BLaER1 (cell line): ENCODE data around the gene HNRNPU.
A peak's percentile ranks its signal among the peaks of the same experiment; 100 is the strongest.

Experiments
- H3K27ac ChIP-seq: shearing (Covaris generic); formaldehyde crosslinking; 2 replicates; pipeline ENCODE4 v1.8.1; 2022
- H3K27me3 ChIP-seq: shearing (Covaris generic); formaldehyde crosslinking; 2 replicates; pipeline ENCODE4 v1.8.1; 2022
- H3K36me3 ChIP-seq: shearing (Covaris generic); formaldehyde crosslinking; 2 replicates; pipeline ENCODE4 v1.8.1; 2022
- H3K4me1 ChIP-seq: shearing (Covaris generic); formaldehyde crosslinking; 2 replicates; pipeline ENCODE4 v1.8.1; 2022
- H3K4me2 ChIP-seq: shearing (Covaris generic); formaldehyde crosslinking; 2 replicates; pipeline ENCODE4 v1.8.1; 2022
- H3K4me3 ChIP-seq: shearing (Covaris generic); formaldehyde crosslinking; 2 replicates; pipeline ENCODE4 v1.8.1; 2022
- H3K9ac ChIP-seq: shearing (Covaris generic); formaldehyde crosslinking; 2 replicates; pipeline ENCODE4 v1.8.1; 2022
- H3K9me3 ChIP-seq: shearing (Covaris generic); formaldehyde crosslinking; 2 replicates; pipeline ENCODE4 v1.8.1; 2022
- H4K20me1 ChIP-seq: shearing (Covaris generic); formaldehyde crosslinking; 2 replicates; pipeline ENCODE4 v1.8.1; 2022
- Cebpa-rat ChIP-seq: shearing (Covaris generic); IDR thresholded peaks from 2 replicates; pipeline ENCODE4 v1.8.1; 2022

The HNRNPU gene

DNA sequence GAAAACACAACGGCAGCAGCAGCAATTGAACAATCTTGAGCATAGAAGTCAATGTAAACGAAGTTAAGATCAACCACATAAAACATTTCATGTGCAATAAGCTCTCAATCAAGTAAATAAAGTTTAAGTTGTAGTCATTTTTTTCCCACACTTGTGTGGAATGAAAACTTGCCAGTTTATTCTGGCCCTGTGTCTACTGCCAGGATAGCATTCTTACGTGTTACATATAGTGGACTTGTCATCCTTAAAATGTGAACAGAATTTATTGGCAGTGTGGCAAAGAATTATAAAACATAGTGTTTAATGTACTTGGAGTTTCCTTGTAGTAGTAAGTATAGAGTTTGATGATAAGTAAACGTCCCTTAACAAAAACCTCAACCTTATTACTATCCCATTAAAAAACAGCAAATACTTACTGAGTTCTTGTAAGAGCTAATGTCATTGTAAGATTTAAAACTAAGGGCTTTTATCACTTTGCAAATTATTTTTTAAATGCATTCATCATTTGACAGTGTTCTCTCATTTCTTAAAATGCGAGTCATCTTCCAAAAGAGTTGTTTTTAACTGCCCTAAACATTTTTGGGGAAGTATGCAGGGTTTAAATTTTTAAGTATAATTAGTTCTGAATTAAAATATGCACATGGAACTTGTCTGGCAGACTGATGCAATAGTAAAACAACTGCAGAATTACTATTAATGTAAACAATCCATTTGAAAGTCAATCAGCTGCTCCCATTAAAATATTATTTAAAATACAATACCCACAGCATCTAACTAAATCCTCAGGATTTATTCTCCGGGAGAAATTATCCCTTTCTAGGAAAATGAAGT lies 21.0 kb downstream of the HNRNPU start:
- Histone ChIP-seq H3K4me1 (peaks cover 79% of the 10 kb centered on the region), H3K9ac (no peak overlapping the region), H3K36me3 (peaks cover 100% of the 10 kb centered on the region)

DNA sequence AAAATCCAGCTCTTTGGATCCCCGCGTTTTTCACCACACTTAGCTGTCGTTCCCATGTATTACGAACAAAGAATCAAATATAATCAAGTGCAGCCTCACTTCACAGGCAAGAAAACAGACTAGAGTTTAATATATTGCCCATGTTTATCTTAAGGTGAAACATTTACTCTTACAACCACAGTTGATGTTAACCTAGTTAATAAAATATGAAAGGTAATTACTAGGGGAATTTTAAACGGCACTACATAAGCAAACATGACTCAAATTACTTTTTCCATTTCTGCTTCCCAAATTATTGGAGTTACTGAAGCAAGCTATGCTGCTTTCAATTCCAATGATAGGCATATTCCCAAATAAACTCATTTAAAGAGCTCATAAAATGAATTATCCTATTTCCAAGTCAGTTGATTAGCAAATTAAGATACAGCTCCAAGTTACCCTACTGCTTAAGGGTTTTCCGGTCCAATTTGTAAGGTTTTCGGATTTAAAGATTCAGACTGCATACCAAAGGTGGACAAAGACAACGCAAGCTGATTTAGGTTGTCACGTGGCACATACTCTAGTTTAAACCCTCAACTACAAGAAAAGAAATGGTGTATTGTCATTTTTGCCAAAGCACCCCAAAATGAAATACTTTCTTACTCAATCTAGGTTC lies 22.9 kb downstream of the HNRNPU start:
- no peak overlapping the region for H3K4me3 ChIP-seq
- peaks cover 94% of the 10 kb centered on the region for H3K4me1 ChIP-seq
- H3K9me3 ChIP-seq: no peaks in the 10 kb centered on the region
- TF ChIP-seq Cebpa-rat: no peak
- H3K9ac ChIP-seq: no peak overlapping the region
- peaks cover 90% of the 10 kb centered on the region for H4K20me1 ChIP-seq
- no peaks in the 10 kb centered on the region for H3K27me3 ChIP-seq
- no peak overlapping the region for H3K27ac ChIP-seq
- H3K4me2 ChIP-seq: no peak overlapping the region
- H3K36me3 ChIP-seq: peaks cover 80% of the 10 kb centered on the region

More for the DNA sequence above, 21.0 kb downstream of the HNRNPU start:
- Histone ChIP-seq H3K4me2 (peak overlapping the region; percentile 69; the same call in 1 of the 2 replicates), H3K27me3 (no peaks in the 10 kb centered on the region), H3K27ac (no peak overlapping the region; the same call in 1 of the 2 replicates), H4K20me1 (peaks cover 96% of the 10 kb centered on the region), H3K4me3 (no peak overlapping the region), H3K9me3 (no peaks in the 10 kb centered on the region)
- no peak for TF ChIP-seq Cebpa-rat

DNA sequence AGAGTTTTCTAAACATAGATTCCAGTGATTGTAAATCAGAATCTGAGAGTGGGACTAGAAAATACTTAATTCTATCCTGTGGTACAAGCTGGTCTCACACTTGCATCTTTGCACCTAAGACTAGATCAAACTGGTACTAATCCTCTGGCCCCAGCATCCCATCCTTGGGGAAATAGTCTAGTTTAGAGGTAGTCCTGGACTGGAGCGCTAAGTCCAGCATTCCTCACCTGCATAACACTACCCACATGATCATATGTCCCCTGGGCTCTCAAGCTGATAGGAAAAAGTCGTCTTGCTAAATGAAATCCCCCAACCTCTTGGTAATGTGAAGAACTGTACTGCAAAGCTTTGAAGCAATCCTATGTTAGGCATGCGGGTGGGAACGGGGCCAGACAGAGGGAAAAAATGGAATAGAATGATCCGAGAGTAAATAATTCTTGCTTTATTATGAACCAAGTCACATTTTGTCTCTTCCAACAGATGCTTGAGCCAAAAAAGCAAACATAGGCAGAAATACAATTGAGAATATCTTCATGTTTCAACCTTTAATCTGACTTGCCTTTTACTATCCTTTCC lies 24.0 kb downstream of the HNRNPU start:
- Histone ChIP-seq H3K9ac (no peak overlapping the region), H3K4me1 (peaks cover 85% of the 10 kb centered on the region), H3K27ac (no peak overlapping the region; the same call in 1 of the 2 replicates), H4K20me1 (peaks cover 79% of the 10 kb centered on the region), H3K4me3 (no peak overlapping the region), H3K4me2 (peak overlapping the region; percentile 85), H3K9me3 (no peaks in the 10 kb centered on the region), H3K27me3 (no peaks in the 10 kb centered on the region), H3K36me3 (peaks cover 69% of the 10 kb centered on the region)
- TF ChIP-seq Cebpa-rat: no peak

GRCh38 chr1:244839656-244840055 lies 24.7 kb downstream of the HNRNPU start:
- Histone ChIP-seq H3K9ac (no peak overlapping the region), H3K4me2 (peak overlapping the region; percentile 85; the same call in 1 of the 2 replicates), H3K9me3 (no peaks in the 10 kb centered on the region), H3K36me3 (peaks cover 63% of the 10 kb centered on the region), H3K27ac (no peak overlapping the region), H3K27me3 (no peaks in the 10 kb centered on the region), H3K4me1 (peaks cover 79% of the 10 kb centered on the region), H3K4me3 (no peak overlapping the region), H4K20me1 (peaks cover 72% of the 10 kb centered on the region)
- no peak for TF ChIP-seq Cebpa-rat

DNA sequence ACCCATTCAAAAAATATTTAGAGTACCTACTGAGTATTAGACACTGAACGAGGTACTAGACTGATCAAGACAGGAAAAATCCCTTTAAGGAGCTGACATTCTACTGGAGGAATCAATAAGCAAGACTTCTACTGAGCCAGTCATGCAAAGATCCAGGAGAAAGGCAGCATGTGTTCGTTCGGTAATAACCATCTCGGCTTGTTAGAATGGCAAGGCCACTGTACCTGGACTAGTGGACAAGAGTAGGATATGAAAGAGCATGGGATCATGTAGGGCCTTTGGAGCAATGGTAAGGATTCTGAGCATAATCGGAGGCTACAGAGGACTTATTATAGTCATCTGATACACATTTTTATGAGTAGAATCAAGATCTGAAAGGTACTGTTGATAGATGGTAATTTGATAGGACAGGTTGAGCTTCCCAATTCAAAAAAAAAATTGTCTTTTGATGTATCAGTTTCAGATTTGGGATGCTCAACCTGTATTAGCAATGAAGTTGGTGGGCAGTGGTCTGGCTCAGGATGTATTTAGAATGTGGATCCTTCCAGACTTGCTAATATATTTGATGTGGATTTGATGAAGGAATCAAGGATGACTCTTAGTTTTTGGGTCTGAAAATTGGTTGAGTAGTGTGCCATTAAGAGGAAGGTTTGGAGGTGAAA lies 26.6 kb downstream of the HNRNPU start:
- no peak for TF ChIP-seq Cebpa-rat
- Histone ChIP-seq H4K20me1 (peaks cover 53% of the 10 kb centered on the region), H3K9me3 (no peaks in the 10 kb centered on the region), H3K9ac (no peak overlapping the region), H3K4me3 (no peak overlapping the region), H3K27ac (no peak overlapping the region), H3K36me3 (peaks cover 43% of the 10 kb centered on the region), H3K4me1 (peaks cover 68% of the 10 kb centered on the region), H3K4me2 (peak overlapping the region; percentile 85), H3K27me3 (no peaks in the 10 kb centered on the region)

DNA sequence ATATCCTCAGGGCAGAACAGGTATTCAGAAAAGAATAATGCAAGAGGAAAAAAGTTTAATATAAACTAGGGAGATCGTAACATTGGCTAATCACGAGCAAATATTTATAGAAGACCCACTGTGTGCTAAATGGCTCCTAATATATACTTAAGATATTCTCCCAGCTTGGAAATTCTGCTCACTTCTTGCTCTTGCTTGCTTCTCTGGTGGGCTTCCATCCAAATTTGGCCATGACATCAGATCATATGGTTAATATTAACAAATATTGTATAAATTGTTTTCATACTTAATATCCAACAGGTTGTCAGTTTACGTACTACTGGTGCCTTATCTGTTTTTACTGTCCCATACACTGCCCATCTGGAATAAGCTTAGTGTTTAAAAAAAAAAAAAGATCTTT lies 27.8 kb downstream of the HNRNPU start:
- peaks cover 45% of the 10 kb centered on the region for H4K20me1 ChIP-seq
- peaks cover 32% of the 10 kb centered on the region for H3K36me3 ChIP-seq
- peak overlapping the region; percentile 98 for H3K9ac ChIP-seq
- H3K27ac ChIP-seq: peak overlapping the region; percentile 99
- TF ChIP-seq Cebpa-rat: no peak
- no peaks in the 10 kb centered on the region for H3K27me3 ChIP-seq
- peak overlapping the region; percentile 82 for H3K4me3 ChIP-seq
- no peaks in the 10 kb centered on the region for H3K9me3 ChIP-seq
- H3K4me2 ChIP-seq: peak overlapping the region; percentile 85
- peaks cover 70% of the 10 kb centered on the region for H3K4me1 ChIP-seq

DNA sequence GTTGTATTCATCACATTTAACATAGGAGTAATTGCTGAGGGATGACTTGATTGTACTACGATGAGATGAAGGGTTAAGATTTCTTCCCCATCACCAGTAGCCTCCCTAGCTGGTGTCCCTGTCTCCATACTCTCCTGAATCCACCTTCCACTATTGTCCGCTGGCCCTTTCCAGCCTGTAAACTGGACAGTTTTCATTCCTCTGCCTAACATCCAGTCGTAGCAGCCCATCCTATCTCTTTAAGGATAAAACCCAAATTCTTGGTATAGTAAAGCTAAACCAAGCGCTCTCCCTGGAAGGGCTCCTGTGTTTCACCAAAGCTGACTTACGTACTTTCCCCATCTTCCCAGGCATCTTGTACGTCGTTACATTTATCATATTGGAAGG lies 28.2 kb downstream of the HNRNPU start:
- Histone ChIP-seq H3K4me1 (peaks cover 71% of the 10 kb centered on the region), H3K9me3 (no peaks in the 10 kb centered on the region), H3K4me2 (peak overlapping the region; percentile 85), H4K20me1 (peaks cover 41% of the 10 kb centered on the region), H3K9ac (peak overlapping the region; percentile 98), H3K27me3 (no peaks in the 10 kb centered on the region), H3K36me3 (peaks cover 27% of the 10 kb centered on the region), H3K4me3 (peak overlapping the region; percentile 82), H3K27ac (peak overlapping the region; percentile 99)
- no peak for TF ChIP-seq Cebpa-rat

- H3K27me3 ChIP-seq: no peaks in the 10 kb centered on the region
- H3K9ac ChIP-seq: peak within 1 kb of the TSS; percentile 98
- H3K9me3 ChIP-seq: no peaks in the 10 kb centered on the region
- H3K36me3 ChIP-seq: peaks cover 21% of the 10 kb centered on the region
- H3K4me1 ChIP-seq: peaks cover 68% of the 10 kb centered on the region
- peaks cover 35% of the 10 kb centered on the region for H4K20me1 ChIP-seq
- H3K4me2 ChIP-seq: peak within 1 kb of the TSS; percentile 85
- TF ChIP-seq Cebpa-rat: no peak
- peak within 1 kb of the TSS; percentile 99 for H3K27ac ChIP-seq
- H3K4me3 ChIP-seq: peak within 1 kb of the TSS; percentile 82
Observed at GRCh38 chr1:244835276-244836134, 28.8 kb downstream of the HNRNPU start, which contains the start of gene COX20. COX20 (plus strand) TSS chr1:244835658; CDS start chr1:244835715, 57 bp downstream.
